SK-N-DZ (cell line): ENCODE measurements around the gene CTNNA2. TPM values are rescaled to one million over a fixed set of nuclear protein-coding genes. Genes with fewer than 3 reads are reported as not detected.

ENCODE experiments used
- DNase-seq: peaks from one replicate; pipeline ENCODE4 v3.0.0-alpha.2; 2015; ENCODE audit warnings: low spot score
- polyA plus RNA-seq, 2 experiments: library from polyadenylated mRNA; depleted of rRNA; stranded (reverse); fragments of >200 nt; gene quantifications; 2 replicates each; pipeline ENCODE4 v1.2.3, GENCODE V29; 2014

The CTNNA2 gene
- polyA plus RNA-seq (2014; cell fraction: cytosol; rRNA removed) = 25.6 and 27.3 TPM in 2 replicates
- polyA plus RNA-seq (2014; cell fraction: nucleus; rRNA removed) = 12.3 and 21.5 TPM in 2 replicates

- DNase-seq = peak; percentile 89
These were observed at the start of gene CTNNA2 for GRCh38 chr2:79512442-79513401. TSS of gene CTNNA2 (plus strand) at chr2:79513051.

- no peak for DNase-seq
These were observed 25.5 kb upstream of the CTNNA2 start for GRCh38 chr2:79487399-79487798.

- DNase-seq = peak; percentile 62
These were observed 1.4 kb upstream of the CTNNA2 start for GRCh38 chr2:79511320-79511951.

- DNase-seq = peak; percentile 2
These were observed 860 bp downstream of the CTNNA2 start for GRCh38 chr2:79513711-79514110.

GRCh38 chr2:79529636-79530035 lies 16.8 kb downstream of the CTNNA2 start:
- no peak for DNase-seq

- peak; percentile 31 for DNase-seq
These were observed 17.6 kb downstream of the CTNNA2 start for GRCh38 chr2:79530443-79530842.

GRCh38 chr2:79547568-79547967 lies 34.7 kb downstream of the CTNNA2 start:
- DNase-seq = no peak

GRCh38 chr2:79552653-79553052 lies 39.8 kb downstream of the CTNNA2 start:
- no peak for DNase-seq

GRCh38 chr2:79554899-79555298 lies 42.0 kb downstream of the CTNNA2 start:
- DNase-seq = no peak

- no peak for DNase-seq
These were observed 51.2 kb downstream of the CTNNA2 start for GRCh38 chr2:79564065-79564464.

- DNase-seq = no peak
These were observed 56.2 kb downstream of the CTNNA2 start for GRCh38 chr2:79569048-79569447.

- DNase-seq = no peak
These were observed 61.2 kb downstream of the CTNNA2 start for GRCh38 chr2:79573895-79574674.

GRCh38 chr2:79576451-79576850 lies 63.6 kb downstream of the CTNNA2 start:
- no peak for DNase-seq

- no peak for DNase-seq
These were observed 66.1 kb downstream of the CTNNA2 start for GRCh38 chr2:79578952-79579351.

- no peak for DNase-seq
These were observed 67.3 kb downstream of the CTNNA2 start for GRCh38 chr2:79580175-79580574.

GRCh38 chr2:79585701-79586433 lies 73.0 kb downstream of the CTNNA2 start:
- no peak for DNase-seq

- DNase-seq = no peak
These were observed 78.4 kb downstream of the CTNNA2 start for GRCh38 chr2:79591281-79591680.

GRCh38 chr2:79593237-79593867 lies 80.5 kb downstream of the CTNNA2 start:
- no peak for DNase-seq

GRCh38 chr2:79596403-79596802 lies 83.6 kb downstream of the CTNNA2 start:
- DNase-seq = no peak

- no peak for DNase-seq
These were observed 91.9 kb downstream of the CTNNA2 start for GRCh38 chr2:79604748-79605147.
